HG03139 (cell line): ENCODE data around the gene PTPRQ.

Source experiments
- ATAC-seq: cut with Tn5 transposase; IDR thresholded peaks from one replicate; pipeline ENCODE4 v1.9.1; 2021; ENCODE audit not compliant: unreplicated experiment

PTPRQ gene

GRCh38 chr12:80717856-80718255, 273.8 kb downstream of the PTPRQ start:
- no peak for ATAC-seq

DNA sequence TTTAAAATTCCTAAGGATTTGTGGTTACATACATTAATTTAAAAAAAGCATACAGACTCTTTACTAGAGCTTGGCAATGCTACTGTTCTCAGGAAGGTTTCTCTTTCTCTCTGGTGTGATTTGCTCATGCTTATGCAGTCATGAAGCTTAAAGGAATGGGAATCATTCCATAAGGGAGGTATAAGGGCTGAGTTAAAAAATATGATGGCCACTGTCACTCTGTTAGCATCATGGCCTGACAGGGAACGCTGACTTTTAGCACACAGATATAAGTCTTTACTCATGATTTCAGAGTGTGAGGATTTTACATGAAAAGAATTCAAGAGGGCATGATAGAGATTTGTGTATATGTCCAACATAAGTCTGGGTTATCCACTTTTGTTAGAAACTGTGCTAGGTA, 276.5 kb downstream of the PTPRQ start:
- ATAC-seq = no peak

DNA sequence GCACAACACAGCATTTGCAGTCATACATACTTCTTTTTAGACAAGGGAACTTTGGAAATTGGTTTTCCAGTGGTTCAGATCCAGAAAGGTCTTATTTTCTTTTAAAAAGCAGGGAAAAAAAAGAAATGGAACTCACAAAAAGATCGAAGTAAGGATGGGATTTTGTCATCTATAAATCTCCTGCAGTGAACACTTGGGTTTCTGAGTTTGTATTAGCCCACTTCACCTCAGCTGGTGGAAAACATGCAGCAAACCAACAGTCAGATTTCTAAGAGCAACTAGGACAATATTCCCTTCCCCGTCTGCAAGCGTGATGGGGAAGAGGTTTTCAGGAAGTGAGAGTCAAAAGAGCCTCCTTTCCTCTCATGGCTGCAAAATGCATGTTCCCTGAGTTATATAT, 277.3 kb downstream of the PTPRQ start:
- no peak for ATAC-seq
